HG02678 (cell line): ENCODE data around the gene DUOX1.

Experiments
- ATAC-seq: cut with Tn5 transposase; IDR thresholded peaks from one replicate; pipeline ENCODE4 v1.9.1; 2021; ENCODE audit warnings: mild to moderate bottlenecking, moderate library complexity; ENCODE audit not compliant: unreplicated experiment

DUOX1 gene

DNA sequence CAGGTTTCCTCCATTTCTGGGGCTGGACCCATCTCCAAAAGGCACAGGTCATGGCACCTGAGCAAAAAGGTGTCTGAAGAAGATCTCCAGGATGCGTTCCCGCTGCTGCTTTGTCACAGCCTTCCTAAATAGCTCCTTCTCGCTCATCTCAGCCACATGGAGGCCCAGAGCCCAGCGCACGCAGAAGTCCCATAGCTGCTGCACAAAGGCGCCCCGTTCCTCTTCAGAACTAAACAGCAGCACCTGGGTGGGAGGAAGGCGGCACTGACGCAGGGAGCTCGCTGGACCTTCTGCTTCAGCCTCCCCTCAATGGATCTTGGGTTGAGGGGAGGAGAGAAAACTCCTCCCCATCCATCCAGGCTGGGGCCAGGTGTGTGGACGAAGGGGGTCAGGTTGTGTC is 24.2 kb upstream of the DUOX1 start:
- no peak for ATAC-seq

DNA sequence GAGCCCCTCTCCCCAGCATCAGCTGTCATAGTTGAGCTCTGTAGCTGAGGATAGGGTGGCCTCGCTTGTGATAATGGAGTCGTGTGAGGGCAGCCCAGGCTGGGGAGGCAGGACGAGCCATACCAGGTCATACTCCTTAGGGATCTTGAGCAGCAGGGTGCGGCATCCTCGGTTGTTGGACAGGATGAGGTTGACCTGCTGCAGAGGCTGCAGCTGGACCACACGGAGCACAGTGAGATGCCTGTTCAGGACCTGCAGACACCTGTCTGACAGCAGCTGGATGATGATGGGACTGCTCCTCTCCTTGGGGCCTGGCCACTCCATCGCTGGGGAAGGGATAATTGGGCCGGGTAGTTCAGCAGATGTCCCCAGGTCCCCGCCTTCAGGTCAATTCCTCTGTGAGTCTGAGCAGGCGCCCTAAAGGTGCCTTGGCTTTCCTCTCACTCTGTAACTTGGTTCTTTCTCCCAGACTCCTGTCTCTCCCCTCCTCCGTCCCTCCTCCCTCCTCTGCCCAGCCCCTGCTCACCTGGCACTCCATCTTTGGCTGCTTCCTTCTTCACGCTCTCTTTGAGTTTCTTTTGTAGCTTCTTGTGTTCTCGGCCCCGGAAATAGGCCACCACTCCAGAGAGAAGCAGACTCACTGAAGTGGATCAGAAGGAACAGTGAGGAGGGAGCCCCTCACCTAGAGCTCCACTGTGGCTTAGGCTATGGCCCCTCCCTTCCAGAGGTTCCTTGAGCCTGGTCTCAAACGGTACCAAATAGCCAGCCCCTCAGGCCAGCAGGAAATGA is 23.6 kb upstream of the DUOX1 start:
- ATAC-seq: no peak

DNA sequence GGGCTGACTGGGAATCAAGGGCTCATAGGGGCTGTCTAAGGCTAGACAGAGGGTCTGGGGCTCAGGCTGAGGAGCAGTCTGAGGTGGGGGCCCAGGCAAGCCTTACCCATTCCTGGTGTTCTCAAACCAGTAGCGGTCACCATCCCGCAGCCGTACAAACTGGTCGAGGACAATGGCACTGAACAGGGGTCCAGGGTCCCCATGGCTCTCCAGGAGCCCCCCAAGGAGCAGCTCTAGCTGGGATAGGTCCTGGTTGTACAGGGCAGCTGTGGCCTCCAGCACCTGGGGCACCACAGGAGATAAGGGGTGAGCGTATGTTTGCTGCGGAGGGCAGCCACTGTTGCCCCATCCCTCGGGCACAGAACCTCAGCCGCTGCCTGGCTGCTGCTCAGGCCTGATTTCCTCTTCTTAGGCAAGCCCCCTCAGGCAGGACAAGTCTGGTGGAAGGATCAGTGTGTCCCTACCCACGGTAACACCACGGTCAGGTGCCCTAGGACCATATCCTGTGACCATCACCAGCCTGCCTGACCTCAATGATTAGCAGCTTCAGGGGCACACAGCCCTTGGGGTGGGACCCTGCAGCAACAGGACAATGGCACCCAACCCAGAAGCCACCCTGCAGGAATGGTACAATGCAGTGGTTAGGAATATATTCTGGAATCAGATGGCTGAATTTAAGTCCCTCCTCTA is 21.7 kb upstream of the DUOX1 start:
- no peak for ATAC-seq

DNA sequence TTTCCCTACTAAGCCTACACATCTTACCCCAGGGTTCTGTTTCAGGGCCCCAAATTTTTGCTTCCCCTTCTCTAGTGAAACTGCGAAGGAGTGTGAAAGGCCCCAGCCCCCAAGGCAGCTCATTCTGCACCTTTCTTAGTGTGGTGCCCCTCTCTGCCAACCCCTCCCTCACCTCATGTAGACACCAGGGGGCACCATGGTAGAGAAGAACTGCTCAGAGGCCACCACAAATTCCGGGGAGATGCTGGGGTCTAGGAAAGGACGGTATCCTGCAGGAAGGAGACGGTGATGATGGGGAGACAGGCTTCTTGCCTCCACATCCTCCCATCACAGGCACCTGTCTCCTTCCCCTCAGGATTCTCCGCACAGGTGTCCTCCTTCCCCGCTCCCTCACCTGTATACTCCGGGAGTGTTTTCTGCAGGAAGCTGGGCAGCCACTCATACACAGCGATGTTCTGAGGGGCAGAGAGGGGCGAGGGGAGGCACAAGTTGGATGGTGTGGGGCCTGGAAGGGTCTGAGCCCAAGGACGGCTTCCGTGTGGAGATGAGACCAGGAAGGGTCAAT is 19.5 kb upstream of the DUOX1 start:
- no peak for ATAC-seq

GRCh38 chr15:45111390-45112142 is 18.2 kb upstream of the DUOX1 start:
- ATAC-seq: no peak

DNA sequence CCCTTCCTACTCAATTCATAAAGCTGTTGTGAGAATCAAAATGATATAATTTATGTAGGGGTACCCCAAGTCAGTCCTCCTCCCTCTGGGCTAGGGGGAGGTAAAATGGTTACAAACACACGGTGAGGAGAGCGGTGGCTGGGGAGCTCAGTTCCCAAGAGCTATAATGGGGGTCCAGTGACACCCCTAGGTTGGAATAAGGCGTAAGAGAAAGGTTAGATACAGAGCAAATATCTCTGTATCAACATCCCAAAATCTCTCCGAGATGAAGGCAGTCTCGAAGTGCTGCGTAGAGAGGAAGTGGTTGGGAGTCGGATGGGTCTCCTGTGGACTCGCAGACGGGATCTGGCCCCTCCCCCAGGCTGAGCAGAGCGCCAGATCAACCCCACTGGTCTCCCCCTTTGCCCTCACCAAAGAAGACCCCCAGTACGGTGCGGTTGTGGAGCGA is 17.6 kb upstream of the DUOX1 start:
- ATAC-seq: no peak

- ATAC-seq: no peak
These were observed 17.0 kb upstream of the DUOX1 start for GRCh38 chr15:45112591-45113379.

GRCh38 chr15:45113380-45113990 is 16.3 kb upstream of the DUOX1 start:
- ATAC-seq: no peak

DNA sequence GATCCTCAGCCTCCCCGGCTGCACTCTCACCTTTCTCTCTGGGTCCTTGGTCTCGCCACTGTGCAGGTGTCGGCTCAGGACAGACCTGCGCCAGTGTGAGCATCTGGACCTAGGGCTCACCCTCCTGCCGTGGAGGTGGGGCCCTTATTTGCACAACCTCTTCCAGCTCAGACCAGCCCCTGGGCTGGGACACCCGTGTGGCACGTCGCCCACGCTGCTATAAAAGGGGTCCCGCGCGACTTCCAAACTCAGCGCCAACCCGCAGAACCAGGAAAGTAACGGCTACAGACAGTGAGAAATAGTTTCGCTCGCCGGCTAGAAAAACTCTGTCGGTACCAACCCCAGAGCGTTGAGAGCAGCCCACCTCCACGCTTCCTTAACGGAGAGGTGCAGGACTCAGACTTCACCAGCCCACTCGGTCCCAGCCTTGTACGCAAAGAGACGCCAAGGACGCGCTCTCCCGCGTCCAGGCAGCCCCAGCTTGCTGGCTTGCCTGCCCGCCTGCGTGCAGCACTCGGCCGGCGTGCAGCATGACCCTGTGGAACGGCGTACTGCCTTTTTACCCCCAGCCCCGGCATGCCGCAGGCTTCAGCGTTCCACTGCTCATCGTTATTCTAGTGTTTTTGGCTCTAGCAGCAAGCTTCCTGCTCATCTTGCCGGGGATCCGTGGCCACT is 15.6 kb upstream of the DUOX1 start, which contains the start of the genes DUOX2 and DUOXA2:
DUOX2 (minus strand) TSS at position 97 of the 675 bp plus-strand sequence. CDS start 761 bp downstream, outside the sequence.
DUOXA2 (plus strand) TSS at position 251 of the 675 bp plus-strand sequence; CDS start at position 531, 280 bp downstream.
- no peak for ATAC-seq

GRCh38 chr15:45114751-45115085 is 15.1 kb upstream of the DUOX1 start:
- no peak for ATAC-seq

DNA sequence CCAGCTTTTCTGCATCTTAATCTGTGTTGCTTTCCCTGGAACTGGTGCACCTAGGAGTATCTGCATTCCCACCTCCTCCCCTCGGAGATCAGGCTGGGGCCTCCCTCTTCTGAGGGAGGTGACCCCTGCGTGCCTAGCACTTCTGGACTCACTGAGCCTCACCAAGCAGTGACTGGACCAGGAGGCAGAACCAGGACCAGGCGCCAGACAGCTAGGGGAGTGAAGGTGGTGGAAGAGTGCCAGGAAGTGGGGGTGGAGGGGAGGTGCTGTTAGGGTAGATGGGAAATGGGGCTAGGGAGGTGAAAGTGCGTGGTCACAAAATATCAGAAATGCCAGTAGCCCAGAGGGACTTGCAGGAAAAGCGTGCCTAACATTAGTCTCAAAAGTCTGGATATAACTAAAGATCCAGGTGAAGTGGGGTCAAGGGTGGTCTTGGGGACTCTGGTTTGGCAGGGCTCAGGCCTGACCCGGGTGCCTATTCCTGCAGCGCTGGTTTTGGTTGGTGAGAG is 14.4 kb upstream of the DUOX1 start:
- ATAC-seq: no peak

DNA sequence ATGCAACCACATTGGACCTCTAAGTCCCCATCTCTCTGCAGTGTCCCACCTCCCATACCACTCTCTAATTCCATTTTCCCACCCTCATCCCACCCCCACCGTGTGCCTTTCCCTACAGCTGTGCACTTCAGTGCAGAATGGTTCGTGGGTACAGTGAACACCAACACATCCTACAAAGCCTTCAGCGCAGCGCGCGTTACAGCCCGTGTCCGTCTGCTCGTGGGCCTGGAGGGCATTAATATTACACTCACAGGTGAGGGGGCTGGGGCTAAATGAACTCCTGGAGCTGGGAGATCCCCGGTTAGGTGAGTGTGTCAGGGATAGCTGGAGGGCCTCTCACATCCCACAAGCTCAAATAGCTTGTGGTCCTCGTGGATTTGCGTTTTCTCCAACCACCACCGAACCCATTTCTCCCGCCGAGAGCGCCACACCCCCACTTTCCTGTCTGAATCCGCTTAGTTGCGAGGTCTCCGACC is 13.8 kb upstream of the DUOX1 start:
- ATAC-seq: no peak

DNA sequence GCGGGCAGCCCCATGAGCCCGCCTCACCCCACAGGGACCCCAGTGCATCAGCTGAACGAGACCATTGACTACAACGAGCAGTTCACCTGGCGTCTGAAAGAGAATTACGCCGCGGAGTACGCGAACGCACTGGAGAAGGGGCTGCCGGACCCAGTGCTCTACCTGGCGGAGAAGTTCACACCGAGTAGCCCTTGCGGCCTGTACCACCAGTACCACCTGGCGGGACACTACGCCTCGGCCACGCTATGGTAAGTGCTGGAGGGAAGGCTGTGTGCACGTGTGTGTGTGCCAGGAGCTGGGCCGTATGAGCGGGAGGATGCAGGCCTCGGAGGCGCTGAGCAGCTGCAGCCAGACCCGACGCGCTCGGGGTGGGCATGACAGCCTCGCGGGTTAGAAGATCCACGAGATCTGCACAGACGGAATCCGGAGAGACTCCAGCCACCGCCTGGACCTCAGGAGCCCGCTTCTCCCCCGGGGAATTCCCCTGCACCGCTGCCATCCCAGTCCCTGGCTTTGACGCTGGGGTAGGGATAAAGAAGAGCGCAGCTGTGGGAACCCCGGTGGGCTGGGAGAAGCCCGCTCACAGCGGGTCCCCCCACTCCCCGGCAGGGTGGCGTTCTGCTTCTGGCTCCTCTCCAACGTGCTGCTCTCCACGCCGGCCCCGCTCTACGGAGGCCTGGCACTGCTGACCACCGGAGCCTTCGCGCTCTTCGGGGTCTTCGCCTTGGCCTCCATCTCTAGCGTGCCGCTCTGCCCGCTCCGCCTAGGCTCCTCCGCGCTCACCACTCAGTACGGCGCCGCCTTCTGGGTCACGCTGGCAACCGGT is 13.1 kb upstream of the DUOX1 start:
- no peak for ATAC-seq

DNA sequence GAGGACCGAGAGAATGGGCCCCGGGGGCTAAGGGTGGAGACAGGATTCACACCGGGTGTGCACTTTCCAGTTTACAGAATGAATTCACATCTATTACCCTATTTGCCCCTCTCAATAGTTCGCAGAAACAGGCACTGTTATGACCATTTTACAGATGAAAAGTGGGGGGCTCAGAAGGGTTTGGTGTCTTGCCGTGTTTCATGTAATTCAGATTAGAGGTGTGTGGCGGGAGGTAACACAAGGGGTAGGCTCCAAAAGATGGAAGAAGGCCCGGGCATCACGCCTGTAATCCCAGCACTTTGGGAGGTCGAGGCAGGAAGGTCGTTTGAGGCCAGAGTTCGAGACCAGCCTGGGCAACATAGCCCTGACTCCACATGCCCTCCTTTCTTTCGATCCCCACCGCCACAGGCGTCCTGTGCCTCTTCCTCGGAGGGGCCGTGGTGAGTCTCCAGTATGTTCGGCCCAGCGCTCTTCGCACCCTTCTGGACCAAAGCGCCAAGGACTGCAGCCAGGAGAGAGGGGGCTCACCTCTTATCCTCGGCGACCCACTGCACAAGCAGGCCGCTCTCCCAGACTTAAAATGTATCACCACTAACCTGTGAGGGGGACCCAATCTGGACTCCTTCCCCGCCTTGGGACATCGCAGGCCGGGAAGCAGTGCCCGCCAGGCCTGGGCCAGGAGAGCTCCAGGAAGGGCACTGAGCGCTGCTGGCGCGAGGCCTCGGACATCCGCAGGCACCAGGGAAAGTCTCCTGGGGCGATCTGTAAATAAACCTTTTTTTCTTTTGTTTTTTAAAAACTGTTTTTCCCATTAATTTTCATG is 12.3 kb upstream of the DUOX1 start:
- ATAC-seq: peak; percentile 8

- peak; percentile 95 for ATAC-seq
These were observed 11.6 kb upstream of the DUOX1 start for GRCh38 chr15:45118131-45118588.

DNA sequence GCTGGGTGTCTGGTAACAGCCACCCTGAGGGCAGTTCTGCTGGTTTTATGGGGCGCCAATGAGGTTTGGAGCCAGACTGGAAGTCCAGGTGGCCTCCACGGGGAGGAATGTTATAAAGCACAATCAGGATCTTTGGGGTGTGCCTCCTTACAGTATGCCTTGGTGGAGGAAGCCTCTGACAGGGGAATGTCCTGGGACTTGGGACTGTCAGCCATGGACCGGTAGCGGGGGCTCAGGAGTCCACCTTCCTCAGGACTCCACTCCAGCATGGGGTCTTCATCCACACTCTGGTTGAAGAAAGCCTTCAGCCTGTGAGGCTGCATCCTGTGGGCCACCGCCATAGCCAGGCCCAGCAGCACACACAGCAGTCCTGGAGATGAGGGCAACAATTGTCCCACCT is 10.8 kb upstream of the DUOX1 start:
- no peak for ATAC-seq
